NCI-H748 (cell line): Measurements from ENCODE around the gene MRPL53.

Experiments used
- DNase-seq: peaks from one replicate; lab custom pipeline; 2025; ENCODE audit not compliant: unreplicated experiment; lab: John Stamatoyannopoulos, UW

MRPL53 gene

GRCh38 chr2:74429487-74430451, 42.7 kb downstream of the MRPL53 start:
- no peak for DNase-seq

DNA sequence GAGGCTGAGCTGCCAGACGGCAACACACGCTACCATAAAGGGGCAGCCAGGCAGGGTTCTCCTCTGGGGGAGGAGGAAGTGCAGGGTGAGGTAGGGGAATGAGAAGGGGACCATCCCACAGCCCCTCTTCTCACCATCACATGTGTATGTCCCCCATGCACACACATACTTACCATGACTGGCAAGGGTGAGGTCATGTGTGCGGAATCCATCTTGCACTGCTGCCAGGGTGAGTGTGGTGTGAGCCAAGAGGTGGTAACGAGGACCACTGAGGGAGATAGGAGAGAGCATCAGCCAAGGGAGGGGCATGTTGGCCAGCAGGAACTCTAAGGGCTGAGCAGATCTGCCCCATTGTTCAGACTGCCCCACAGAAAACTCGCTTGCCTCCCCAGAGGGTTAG, 43.8 kb downstream of the MRPL53 start:
- DNase-seq = no peak

DNA sequence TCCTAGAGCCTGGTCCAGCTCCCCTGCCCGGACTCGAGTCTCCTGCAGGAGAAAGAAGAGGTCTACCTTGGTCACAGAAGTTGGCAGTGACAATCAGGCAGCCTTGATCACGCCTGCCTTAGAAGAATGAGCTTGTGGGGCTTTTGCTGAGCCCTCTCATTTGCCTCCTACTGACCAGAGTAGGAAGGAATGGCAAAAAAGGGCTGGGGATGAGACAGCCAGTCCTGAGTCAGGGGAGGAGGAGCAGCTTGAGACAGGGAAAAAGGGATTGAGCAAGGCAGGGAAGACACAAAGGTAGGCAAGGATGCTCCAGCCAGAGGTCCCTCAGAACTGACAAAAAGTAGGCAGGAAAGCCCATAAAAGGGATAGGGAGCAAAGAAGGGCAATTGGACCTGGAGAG, 44.9 kb downstream of the MRPL53 start:
- no peak for DNase-seq

DNA sequence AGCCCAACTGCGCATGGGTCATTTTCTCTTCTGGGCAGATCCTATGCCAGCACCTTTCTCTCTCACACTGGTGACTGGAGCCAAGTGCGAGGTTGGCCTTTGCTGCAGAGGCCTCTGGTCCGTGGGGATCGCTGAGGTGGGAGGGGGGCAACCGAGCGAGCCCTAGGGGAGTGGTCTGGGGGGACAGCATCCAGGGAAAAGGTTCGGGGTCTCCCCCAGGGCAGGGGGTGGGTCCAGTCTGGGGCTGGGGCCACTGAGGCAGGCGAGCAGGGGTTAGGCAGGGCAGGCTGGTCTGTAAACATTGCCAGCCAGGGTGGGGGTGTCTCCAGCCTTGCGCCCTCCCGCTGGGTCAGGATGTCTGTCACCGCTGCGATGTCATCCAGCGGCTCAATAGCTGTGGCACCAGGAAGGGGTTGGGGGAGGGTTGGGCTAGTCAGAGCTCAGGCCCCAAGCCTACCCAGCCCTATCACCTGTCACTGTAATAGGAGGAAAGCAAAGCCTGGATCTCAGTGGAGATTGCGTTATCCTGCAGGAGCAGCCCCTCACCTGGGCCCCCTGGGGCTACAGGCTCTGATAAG, 46.2 kb downstream of the MRPL53 start:
- DNase-seq = no peak

- DNase-seq = no peak
Measured at GRCh38 chr2:74425523-74425922, 47.0 kb downstream of the MRPL53 start.

DNA sequence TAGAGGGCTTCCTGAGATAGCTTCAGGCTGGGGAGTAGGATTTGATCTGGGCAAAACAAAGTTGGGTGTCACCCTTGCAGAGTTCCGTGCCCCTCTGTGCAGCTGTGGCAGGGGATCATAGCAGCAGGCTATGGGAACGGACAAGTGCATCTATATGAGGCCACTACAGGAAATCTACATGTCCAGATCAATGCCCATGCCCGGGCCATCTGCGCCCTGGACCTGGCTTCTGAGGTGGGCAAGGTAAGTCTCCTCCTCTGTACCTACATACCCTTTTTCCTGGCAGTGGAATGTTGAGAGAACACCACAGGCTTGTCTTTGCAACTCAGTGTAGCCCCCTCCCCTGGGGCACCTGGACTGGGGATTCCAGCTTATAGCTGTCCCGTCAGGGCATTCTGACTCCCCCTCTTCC, 47.5 kb downstream of the MRPL53 start:
- DNase-seq = no peak

DNA sequence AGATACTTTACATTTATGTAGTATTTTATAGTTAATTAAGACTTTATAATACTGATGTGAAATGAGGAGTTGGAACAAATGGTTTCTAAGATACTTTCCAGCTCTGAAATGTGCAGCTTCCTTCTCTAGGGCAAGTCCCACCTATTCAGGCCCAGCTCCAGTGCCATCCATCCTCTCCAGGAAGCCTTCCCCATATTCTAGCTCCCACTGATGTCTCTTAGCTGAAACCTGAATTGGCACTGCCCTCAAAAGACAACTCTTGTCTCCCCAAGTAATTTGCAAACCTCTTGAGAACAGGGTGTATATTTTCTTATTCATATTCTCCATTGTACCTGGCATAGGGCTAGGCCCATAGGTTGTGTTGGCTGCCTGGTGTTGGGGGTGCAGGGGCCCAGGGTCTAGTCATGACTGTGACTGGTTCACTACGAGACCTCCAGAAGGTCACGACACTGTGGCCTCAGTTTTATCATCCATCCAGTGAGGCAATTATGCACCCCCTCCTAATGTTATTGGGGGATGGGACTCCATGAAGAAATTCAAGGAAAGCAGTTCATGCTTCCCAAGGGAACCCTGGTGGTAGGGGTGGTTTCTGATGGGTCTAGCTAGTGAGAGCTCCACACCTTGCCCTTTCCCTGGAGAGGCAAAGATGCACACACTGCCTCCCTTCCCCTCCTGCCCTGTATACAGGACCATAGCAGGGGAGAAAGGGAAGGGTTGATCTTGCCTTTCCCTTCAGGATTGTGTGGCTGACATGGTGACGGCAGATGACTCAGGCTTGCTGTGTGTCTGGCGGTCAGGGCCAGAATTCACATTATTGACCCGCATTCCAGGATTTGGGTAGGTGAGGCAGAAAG, 48.1 kb downstream of the MRPL53 start:
- DNase-seq = no peak

DNA sequence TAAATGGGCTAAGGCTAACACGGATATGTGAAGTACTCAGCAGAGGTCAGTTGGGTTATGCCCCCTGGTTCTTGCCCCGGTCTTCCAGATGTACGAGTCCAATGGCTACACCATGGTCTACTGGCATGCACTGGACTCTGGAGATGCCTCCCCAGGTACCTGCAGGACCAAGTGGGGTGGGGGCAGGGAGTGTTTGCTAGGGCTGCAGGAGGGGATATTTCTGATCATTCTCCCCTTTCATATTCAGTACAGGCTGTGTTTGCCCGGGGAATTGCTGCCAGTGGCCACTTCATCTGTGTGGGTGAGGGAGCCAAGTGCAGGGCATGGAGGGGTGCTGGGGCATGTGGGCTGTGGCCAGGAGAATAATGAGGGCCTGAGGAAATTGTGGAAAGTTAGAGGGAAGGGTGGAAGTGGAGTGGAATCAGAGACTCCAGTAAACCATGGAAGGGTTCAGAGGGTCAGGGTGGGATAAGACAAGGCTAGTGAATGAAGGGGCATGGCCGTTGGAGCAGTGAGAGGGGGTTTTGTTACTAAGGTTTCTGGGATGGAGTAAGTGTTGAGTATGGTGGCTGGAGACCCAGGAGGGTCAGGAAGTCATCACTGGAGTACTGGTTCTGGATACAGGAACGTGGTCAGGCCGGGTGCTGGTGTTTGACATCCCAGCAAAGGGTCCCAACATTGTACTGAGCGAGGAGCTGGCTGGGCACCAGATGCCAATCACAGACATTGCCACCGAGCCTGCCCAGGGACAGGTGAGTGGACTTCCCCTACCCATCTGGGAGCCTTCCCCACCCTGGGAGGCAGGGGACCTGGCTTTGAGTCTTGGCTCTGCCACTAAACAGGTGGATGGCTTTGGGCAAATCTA, 49.0 kb downstream of the MRPL53 start:
- no peak for DNase-seq
